Adipose tissue (tissue), 3 donors: ENCODE data around the gene MPPED2. TPM values are rescaled to one million over a fixed set of nuclear protein-coding genes. Genes with fewer than 3 reads are reported as not detected.

Source experiments
- H3K27ac ChIP-seq: one replicate; pipeline ENCODE4 v1.5.1; 2013; ENCODE audit warnings: low read depth, low read length
- WGBS, 3 donors: extraction: QIAGEN DNeasy Blood & Tissue Kit; methylation state at CpG; one replicate each; pipeline ENCODE4 v1.1.7; 2013; 5-methylcytosine and 5-hydroxymethylcytosine counted together
- polyA plus RNA-seq, 3 donors: library from polyadenylated mRNA; stranded (reverse); fragments of 200-250 nt; gene quantifications; one replicate each; pipeline ENCODE4 v1.2.3, GENCODE V29; 2013
- donor health status: healthy with polysubstance abuse.
- donor health status: Bipolar disorder and iron deficiency.
- donor health status: healthy.

The MPPED2 gene
- polyA plus RNA-seq, 3 donors, result 0.51 to 1.9 (median 0.86) TPM

DNA sequence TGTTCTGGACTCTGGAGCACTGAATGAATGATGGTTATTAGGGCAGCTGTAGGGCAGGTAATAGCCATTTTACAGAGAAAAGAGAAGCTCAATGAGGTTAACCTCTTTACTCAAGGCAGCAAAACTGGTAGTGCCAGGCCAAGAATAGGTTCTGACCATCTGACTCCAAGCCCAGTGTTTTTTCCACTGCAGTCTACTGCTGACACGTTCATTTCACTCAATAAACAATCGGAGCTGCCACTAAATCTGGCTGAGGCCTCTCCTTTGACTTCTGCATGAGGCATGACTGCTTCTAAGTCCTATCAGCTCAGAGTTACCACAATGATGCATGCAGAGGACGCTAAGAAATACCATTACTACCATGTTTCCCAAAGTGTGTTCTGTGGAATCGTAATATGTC is 145.6 kb downstream of the MPPED2 start:
- WGBS, 3 donors, result 71 to 85% (median 76%) methylated on average over 4 of the region's 4 CpGs
- no peak overlapping the region for H3K27ac ChIP-seq

DNA sequence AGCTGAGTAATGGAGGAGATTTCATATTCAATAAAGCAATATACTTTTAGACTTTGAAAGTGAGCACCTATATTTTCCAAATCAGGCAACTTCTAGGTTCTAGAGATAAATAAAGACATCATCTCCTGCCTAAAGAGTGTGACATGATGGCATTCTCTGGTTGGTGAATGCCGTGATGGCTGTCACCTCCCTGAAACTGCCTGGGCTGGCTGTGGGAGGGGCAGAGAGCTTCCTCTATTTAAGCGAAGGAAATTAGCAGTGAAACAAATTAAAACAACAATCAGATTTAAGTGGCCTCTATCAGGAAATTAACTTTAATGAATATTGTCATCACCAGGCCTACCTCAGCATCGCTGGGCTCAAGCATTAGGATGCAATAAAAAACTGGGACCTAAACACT is 149.4 kb downstream of the MPPED2 start:
- 54 to 68% (median 65%) methylated on average over 3 of the region's 3 CpGs for WGBS, 3 donors
- no peak overlapping the region for H3K27ac ChIP-seq

DNA sequence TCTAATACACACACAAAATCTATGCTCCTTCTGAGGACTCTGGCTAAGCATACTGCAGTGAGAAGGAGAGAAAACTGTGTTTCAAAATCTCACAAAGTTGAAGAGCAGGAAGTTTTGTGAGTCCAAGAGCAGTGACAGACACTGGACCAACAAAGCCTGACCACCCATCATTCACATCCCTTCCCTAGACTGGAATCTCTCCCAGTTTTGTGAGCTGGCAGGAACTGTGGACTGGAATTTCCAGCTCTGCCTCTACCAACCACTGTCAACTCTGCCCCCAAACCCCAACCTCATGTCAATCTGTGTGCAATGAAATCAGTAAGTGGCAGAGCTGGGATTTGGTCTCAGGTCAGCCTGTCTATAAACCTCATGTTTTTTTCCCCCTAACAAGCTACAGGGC is 150.7 kb downstream of the MPPED2 start:
- no peak overlapping the region for H3K27ac ChIP-seq

DNA sequence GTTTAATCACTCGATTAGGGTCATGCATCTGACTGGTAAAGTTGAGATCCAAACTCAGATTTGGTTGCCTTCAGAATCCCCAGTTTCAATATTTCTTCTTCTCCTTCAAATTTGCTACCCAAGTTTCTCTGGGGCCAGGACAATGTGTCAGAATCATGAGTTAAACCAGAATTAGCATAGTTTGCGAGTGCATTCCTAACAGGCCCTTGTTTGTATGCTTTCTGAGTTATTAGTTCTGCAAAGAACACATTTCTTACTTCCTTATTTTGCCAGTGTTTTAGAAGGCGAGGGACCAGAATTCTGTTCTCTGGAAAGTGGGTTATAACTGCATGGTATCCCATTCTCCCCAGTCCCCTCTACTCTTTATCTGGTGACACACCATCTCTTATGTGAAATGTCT is 151.3 kb downstream of the MPPED2 start:
- WGBS, 3 donors, result 73 to 80% (median 78%) methylated on average over 3 of the region's 3 CpGs
- no peak overlapping the region for H3K27ac ChIP-seq

DNA sequence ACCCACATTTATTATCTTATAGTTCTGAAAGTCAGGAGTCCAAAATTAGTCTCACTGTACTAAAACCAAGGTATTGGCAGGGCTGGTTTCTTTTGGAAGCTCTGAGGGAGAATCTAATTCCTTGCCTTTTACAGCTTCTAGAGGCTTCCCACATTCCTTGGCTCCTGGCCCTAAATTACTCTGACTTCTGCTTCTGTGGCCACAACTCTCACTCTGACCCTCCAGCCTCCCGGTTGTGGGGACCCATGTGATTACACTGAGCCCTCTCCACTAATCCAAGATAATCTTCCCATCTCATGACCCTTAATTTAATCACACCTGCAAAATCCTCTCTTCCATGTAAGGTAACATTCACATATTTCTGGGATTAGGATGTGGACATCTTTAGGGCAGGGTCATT is 152.3 kb downstream of the MPPED2 start:
- 48 to 65% (median 57%) methylated on average over 1 of the region's 1 CpG for WGBS, 3 donors
- H3K27ac ChIP-seq, result no peak overlapping the region

DNA sequence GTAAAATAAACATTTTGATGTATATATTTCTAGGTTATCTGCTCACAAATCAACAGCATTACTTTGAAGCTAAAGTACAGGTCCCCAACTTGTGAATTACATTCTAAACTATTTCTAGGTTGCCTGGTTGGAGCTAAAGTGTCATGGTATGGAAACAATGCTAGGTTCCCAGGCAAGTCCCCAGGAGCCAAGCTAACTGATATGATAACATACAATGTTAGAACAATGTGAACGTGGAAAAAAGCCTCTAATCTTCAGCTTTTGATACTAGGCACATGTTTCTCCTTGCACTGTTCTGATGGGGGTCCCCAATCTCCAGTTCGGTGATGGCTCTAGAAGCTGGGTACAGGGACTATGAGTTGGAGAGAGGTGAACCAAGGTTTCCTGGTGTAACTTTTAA is 153.4 kb downstream of the MPPED2 start:
- H3K27ac ChIP-seq, result no peak overlapping the region
- WGBS, 3 donors, result 41 to 80% (median 80%) methylated on average over 2 of the region's 2 CpGs

DNA sequence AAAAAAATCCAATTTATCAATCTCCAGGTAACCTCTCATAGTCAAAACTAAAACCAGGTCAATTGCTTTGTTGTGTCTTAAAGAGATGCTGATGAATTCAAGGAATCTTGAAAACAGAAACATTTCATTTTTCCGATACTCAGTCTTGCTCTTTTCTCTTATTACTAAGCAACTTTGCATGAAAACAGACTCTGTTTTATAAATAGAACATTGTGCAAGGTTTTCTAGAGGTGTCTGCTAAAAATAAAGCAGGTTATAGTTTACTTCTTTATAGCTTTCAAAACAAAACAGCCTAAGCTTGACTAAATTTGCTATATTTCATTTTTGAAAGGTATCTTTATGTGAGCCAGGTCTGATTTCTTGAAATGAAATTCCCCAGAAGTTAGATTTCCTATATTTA is 154.0 kb downstream of the MPPED2 start:
- H3K27ac ChIP-seq, result no peak overlapping the region
- 70 to 81% (median 78%) methylated on average over 1 of the region's 1 CpG for WGBS, 3 donors

DNA sequence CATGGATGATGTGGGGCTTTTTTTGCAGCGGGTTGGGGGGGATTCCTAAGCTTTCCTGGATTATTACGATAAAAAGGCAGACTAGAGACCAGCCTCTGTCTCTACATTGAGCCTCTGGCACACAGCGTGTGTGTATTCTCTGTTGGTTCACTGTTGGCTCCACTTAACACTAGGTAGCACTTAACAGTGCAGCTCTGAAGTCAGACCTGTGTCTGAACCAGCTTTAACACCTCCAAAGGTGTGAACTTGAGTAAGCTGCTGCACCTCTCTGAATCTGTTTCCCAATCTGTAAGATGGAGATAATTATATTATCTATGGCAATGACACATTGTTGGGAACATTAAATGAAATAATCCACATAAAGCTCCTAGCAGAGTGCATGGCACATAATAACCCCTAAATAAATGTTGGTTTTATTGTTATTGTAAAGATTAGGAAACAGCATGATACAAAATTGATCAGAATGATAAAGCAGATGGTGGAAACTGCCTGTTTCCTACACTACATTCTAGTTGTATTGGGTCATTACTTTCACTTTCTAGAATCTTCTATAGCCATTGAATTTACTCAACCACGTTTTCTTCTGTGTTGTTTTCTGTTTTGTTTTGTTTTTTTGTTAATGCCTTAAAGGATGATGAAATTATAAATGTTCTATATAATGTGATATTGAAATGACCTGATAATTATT is 154.9 kb downstream of the MPPED2 start:
- no peak overlapping the region for H3K27ac ChIP-seq
- WGBS, 3 donors, result 60 to 81% (median 68%) methylated on average over 4 of the region's 4 CpGs

DNA sequence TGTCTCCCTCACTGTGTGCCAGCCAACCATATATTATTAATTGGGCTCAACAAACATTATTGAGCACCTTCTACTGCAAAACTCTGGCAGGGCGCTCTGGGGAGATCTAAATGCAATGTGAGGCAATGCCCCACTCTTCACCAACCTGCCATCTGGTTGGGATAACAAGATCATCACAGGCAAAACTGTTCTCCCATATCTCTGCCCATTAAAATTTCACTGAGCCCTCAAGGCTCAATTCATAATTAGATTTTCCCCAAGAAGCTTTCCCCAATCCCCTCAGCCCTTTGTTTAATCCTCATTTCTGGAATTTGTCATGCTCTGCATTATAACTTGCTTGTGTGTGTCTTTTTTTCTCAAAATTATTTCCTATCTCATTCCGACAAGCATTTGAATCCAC is 156.6 kb downstream of the MPPED2 start:
- H3K27ac ChIP-seq, result no peak overlapping the region
- WGBS, 3 donors, result 69 to 90% (median 86%) methylated on average over 2 of the region's 2 CpGs

DNA sequence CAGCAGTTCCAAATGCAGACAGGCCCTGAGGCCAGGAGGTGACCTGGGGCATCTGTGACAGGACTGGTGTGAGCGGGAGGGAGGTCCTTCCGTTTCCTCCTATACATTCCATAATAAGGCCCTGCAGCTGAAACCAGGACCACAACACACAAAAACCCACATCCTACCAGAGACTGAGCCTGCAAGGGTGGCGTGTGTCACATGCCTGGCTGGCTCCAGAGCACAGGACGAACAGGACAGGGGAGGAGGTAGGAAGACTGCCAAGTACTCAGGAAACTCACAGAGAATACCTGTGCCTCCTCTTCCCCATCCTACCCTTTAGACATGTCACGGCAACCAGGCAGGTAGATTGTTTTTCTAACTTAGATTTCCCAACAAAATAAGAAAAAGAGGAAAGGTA is 159.4 kb downstream of the MPPED2 start:
- no peak overlapping the region for H3K27ac ChIP-seq
- WGBS, 3 donors, result 73 to 81% (median 80%) methylated on average over 5 of the region's 5 CpGs

DNA sequence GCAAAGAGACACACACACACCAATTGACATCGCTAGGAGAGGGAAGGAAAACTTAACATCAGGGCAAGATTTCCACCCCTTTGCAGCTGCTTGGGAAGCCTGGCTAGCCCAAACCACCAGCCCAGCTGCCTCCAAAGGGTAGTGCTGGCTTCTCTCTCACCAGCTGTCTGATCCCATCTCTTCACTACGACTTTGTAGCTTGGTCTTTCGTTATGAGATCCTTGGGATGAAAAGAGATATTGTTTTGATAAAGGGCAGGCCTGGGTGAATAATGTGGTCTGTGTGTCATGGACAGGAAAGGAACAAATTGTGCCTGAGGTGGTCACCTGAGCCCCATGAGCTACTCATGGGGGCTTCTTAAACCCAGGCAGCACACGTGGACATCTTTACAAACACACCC is 161.3 kb downstream of the MPPED2 start:
- 46 to 73% (median 71%) methylated on average over 4 of the region's 4 CpGs for WGBS, 3 donors
- no peak overlapping the region for H3K27ac ChIP-seq

DNA sequence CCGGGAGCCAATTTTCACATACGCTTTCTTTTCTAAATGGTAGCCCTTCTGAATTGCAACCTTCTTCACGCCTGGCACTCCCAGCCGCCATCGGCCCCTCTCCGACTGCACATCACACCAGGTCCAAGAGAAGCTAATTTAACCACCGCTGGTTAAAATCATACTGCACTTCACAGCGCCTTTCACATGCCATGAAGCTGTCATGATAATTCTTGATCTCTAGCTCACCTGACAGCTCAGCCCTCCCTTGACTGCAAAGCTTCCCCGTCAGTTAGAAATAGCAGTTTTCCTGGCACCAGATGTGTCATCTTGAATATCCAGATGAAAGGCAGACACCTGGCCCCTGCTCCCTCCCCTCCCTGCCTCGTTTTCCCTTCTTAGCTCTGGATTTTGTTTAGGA is 161.8 kb downstream of the MPPED2 start:
- no peak overlapping the region for H3K27ac ChIP-seq
- 64 to 85% (median 78%) methylated on average over 10 of the region's 10 CpGs for WGBS, 3 donors

DNA sequence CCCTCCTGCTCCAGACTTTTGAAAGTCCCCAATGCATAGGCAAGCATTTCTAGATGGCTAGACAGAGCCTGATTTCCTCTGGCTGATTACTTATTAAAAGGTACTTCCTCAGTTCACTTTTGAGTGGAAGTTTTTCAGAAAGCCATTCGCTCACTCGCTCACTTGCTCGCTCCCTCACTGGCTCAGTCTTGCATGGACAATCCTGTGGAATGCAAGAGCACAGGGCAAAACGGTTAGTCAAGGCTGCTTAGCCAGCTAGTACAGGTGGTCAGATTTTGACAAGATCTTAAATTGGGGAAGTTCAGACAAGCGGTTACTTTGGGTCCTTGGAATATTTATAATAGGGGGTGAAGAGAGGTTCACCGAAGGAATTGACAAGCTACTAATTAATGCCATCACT is 162.3 kb downstream of the MPPED2 start:
- H3K27ac ChIP-seq, result no peak overlapping the region
- WGBS, 3 donors, result 56 to 82% (median 81%) methylated on average over 6 of the region's 6 CpGs

DNA sequence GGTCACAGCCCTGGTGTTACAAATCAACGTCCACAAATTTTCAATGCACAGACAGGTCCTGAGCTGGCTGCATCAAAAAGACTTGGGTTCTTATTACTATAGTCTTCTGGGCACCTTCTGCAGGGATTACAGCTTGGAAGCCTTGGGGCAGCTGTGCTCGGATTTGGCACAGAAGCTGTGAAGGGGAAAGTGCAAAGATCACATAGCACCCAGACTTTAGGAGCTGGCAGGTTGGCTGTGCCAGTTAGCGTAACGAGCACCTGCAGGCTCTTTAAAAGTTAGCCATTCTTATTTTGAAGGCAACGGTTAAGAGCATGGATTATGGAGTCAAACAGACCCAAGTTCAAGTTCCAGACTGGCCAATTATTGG is 162.9 kb downstream of the MPPED2 start:
- no peak overlapping the region for H3K27ac ChIP-seq
- 26 to 77% (median 74%) methylated on average over 5 of the region's 5 CpGs for WGBS, 3 donors

DNA sequence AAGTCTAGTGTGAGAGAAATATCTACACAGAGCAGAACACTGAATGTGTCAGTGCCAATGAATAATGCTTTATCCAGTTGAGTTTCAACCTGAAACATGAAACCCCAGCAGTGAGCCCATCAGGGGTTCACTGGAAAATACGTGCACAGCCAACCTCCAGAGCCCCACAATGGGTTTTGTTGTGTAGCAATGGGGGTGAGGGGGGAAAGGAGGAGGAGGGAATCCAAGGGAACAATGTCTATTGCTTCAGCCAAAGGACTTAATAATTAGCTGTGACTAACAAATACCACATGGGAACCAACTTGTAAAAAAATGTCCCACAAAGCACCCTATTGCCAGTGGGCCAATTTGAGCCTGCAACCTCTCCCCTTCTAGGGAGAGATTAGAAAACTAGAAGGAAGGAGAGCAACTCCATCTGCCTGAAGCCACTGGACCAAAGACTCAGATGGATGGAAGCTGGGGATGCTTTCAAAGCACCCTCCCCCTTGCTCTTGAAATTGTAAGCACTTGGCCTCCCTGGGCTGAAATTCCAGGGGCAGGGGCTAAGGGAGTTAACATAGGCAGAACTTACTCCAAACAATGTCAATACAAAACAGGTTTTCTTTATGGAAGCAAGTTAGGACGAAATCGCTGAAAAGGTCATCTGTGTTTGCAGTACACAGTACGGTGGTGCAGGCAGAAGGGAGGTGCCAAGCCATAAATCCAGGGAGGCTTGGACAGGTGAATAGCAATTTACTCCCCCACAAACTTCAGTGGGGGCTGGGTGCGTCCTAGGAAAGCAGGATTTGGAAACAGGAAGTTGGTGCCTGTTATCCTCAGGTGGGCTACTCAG is 163.5 kb downstream of the MPPED2 start:
- no peak overlapping the region for H3K27ac ChIP-seq
- 27 to 57% (median 49%) methylated on average over 5 of the region's 5 CpGs for WGBS, 3 donors

DNA sequence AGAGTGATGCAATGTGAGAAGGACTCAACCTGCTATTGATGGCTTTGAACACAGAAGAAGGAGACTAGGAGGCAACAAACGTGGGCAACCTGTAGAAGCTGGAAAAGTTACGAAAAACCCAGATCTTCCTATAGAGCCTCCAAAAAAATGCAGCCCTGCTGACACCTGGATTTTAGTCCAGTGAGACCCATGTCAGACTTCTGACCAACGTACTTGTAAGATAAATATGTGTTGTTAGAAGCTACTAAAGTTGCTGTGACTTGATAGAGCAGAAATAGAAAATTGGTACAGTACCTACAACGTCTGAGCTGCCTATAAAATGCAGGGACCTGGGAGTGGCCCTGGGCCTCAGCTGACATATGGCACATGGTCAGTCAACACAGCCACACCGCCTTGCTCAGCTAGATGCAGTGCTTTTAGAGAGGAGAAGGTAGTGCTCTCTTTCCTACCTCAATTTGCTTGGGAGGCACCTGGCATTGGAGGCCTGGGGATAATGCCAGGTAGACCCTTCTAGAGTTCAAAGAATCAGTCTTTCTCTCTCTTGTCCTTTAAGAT is 165.8 kb downstream of the MPPED2 start:
- 69 to 81% (median 74%) methylated on average over 5 of the region's 5 CpGs for WGBS, 3 donors
- H3K27ac ChIP-seq, result no peak overlapping the region

DNA sequence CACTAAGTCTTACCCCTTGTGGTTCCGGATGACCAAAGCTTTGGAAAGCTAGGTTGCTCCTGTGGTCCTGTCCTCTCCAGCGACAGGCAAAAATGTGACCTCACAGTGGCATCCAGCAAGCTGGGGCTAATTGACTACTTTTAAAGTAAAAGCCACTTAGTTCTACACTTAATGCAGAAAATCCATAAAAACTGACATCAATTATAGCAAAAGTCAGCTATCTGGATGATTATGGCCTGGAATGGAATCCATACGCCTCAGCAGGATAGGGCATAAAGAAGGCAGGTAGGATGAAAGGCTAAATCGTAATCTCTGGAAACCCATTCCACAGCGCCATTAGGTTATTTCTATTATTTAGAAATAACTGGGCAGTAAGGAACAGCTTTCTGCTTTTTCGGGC is 171.3 kb downstream of the MPPED2 start:
- 88 to 94% (median 92%) methylated on average over 6 of the region's 6 CpGs for WGBS, 3 donors
- H3K27ac ChIP-seq, result no peak overlapping the region

DNA sequence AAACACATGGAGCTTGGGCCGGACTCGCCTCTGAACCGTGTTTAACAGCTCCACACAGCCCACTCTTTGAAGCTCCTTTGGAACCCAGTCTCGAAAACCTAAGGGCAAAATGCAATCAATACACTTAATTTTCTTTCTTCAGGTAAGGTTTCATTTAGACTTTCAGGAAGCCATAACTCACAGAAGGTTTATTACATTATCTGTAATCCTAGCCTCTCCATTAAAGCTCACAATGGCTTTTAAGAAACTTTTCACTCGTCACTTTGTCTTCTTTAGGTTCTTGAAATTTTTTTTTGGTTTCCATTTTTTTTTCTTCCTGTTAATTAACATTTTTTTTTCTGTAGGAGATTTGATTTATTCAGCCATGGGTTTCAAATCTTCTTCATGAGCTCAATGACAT is 171.9 kb downstream of the MPPED2 start:
- 84 to 89% (median 84%) methylated on average over 5 of the region's 5 CpGs for WGBS, 3 donors

DNA sequence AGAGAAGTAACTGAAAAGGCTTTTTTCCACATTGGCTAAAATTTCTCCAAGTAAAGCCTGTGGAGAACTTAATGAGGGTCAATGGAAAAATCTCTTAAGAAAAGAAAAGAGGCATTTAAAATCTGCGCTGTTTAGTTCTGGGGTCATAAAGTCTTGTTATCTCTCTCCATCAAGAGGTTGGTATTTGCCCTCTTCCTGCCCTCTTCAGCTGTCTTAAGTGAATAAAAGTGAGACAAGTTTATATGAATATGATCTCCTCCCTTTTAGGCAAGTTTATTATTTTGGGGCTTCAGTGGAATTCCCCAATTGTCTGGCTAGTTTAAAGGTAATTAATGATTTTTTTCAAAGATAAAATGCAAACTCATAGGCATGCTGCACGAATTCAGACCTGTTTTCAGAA is 173.6 kb downstream of the MPPED2 start:
- 62 to 67% (median 66%) methylated on average over 2 of the region's 2 CpGs for WGBS, 3 donors
- no peak overlapping the region for H3K27ac ChIP-seq

More for the DNA sequence above, 171.9 kb downstream of the MPPED2 start:
- no peak overlapping the region for H3K27ac ChIP-seq

DNA sequence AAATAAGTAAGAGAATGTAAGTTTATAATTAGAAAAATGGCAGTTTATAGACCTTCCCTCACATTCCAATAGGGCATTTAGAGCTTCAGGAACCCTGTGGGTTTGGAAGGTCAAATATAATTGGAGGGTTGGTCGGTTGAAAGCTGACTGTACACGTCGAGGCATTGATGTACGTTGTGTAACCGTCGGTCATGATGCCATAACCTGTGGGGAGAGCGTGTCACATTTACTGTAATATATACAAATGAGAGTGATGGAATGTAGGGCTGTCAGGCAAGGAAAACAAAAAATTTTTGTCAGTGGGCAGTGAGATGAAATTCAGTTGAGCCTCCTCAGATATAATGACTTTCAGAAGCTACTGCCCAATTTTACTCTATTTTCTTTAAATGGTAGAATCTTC is 174.8 kb downstream of the MPPED2 start:
- WGBS, 3 donors, result 82 to 85% (median 84%) methylated on average over 7 of the region's 7 CpGs

More for the DNA sequence above, 174.8 kb downstream of the MPPED2 start:
- no peak overlapping the region for H3K27ac ChIP-seq
